HL-60 (cell line): ENCODE results near the gene GSTA2.

Source experiments
- DNase-seq, 2 experiments: peaks; one replicate each; pipeline ENCODE4 v3.0.0-alpha.2; 2010 to 2020; ENCODE audit warnings: low read depth in 1 of 2, low spot score in 1 of 2
- H3K27ac ChIP-seq: fragments of 250-450 bp; sonication (Bioruptor Pico); replicated peaks from 2 replicates; pipeline ENCODE4 v1.5.1; 2020; ENCODE audit warnings: mild to moderate bottlenecking, moderate library complexity
- H3K27me3 ChIP-seq: fragments of 250-450 bp; sonication (Bioruptor Pico); 2 replicates; pipeline ENCODE4 v1.5.1; 2021; ENCODE audit warnings: mild to moderate bottlenecking, moderate library complexity; ENCODE audit not compliant: insufficient read depth, poor library complexity, severe bottlenecking
- H3K4me3 ChIP-seq: replicated peaks from 2 replicates; pipeline ENCODE4 v1.5.1; 2011; ENCODE audit warnings: mild to moderate bottlenecking, control low read depth, low read length; ENCODE audit not compliant: insufficient read depth
- CTCF ChIP-seq: IDR thresholded peaks from one replicate; pipeline ENCODE4 v1.5.1; 2011; ENCODE audit warnings: low read length, control low read depth, inconsistent platforms; ENCODE audit not compliant: insufficient read depth
- GABPA ChIP-seq: IDR thresholded peaks from 2 replicates; pipeline ENCODE4 v1.6.1; 2012; ENCODE audit warnings: low read depth
- POLR2AphosphoS5 ChIP-seq: IDR thresholded peaks from 2 replicates; pipeline ENCODE4 v1.6.1; 2012; ENCODE audit warnings: low read depth
- REST ChIP-seq: IDR thresholded peaks from 2 replicates; pipeline ENCODE4 v1.6.1; 2012; ENCODE audit warnings: low read depth; ENCODE audit not compliant: insufficient replicate concordance
- SPI1 ChIP-seq: IDR thresholded peaks from 2 replicates; pipeline ENCODE4 v1.6.1; 2012; ENCODE audit warnings: low read depth, mild to moderate bottlenecking, borderline replicate concordance

The GSTA2 gene

GRCh38 chr6:52735071-52735470 lies 28.2 kb downstream of the GSTA2 start:
- no peak for TF ChIP-seq REST
- no peak for TF ChIP-seq SPI1
- TF ChIP-seq POLR2AphosphoS5: no peak
- TF ChIP-seq GABPA: no peak
- no peak for TF ChIP-seq CTCF
- Histone ChIP-seq H3K4me3 (no peak overlapping the region), H3K27me3 (no peaks in the 10 kb centered on the region), H3K27ac (no peak overlapping the region)
- DNase-seq: no peak

- no peaks in the 10 kb centered on the region for H3K27me3 ChIP-seq
- no peak overlapping the region for H3K27ac ChIP-seq
- no peak for DNase-seq
- TF ChIP-seq SPI1 (no peak), CTCF (no peak), REST (no peak), GABPA (no peak), POLR2AphosphoS5 (no peak)
- no peak overlapping the region for H3K4me3 ChIP-seq
These were observed 29.2 kb downstream of the GSTA2 start for GRCh38 chr6:52734072-52734471.

GRCh38 chr6:52733172-52733571 lies 30.1 kb downstream of the GSTA2 start:
- H3K27ac ChIP-seq: no peak overlapping the region
- no peak for TF ChIP-seq GABPA
- TF ChIP-seq SPI1: no peak
- no peak for TF ChIP-seq POLR2AphosphoS5
- TF ChIP-seq CTCF: no peak
- no peak for TF ChIP-seq REST
- H3K27me3 ChIP-seq: no peaks in the 10 kb centered on the region
- H3K4me3 ChIP-seq: no peak overlapping the region
- no peak for DNase-seq
